Breast epithelium (tissue), 4 donors: Measurements from ENCODE around the gene IKZF3. TPM values are rescaled to one million over a fixed set of nuclear protein-coding genes. Genes with fewer than 3 reads are reported as not detected.

ENCODE experiments used
- DNase-seq, 2 donors: peaks; one replicate each; pipeline ENCODE4 v3.0.0-alpha.2; 2019; ENCODE audit warnings: low spot score in 2 of 2
- H3K27ac ChIP-seq, 2 donors: fragments of 200-600 bp; sonication (generic) in 1 of 2; one replicate each; pipeline ENCODE4 v1.5.1; 2016 to 2019; ENCODE audit warnings: mild to moderate bottlenecking in 1 of 2
- H3K27me3 ChIP-seq, 2 donors: fragments of 200-600 bp; sonication (generic) in 1 of 2; one replicate each; pipeline versions ENCODE4 v1.5.1 to v1.6.0; 2017 to 2019; ENCODE audit warnings: control low read depth in 1 of 2, mild to moderate bottlenecking in 1 of 2
- H3K36me3 ChIP-seq: fragments of 200-600 bp; one replicate; pipeline ENCODE4 v1.5.1; 2019
- H3K4me1 ChIP-seq, 2 donors: fragments of 200-600 bp; sonication (generic); one replicate each; pipeline ENCODE4 v1.5.1; 2016 to 2019; ENCODE audit warnings: control low read depth in 1 of 2
- H3K4me3 ChIP-seq, 3 donors: fragments of 200-600 bp; sonication (generic); 1 replicate in 2 of 3; 2 replicates in 1 of 3; pipeline ENCODE4 v1.5.1; 2016 to 2019; ENCODE audit warnings: mild to moderate bottlenecking in 3 of 3, moderate library complexity in 2 of 3
- H3K9me3 ChIP-seq, 2 donors: fragments of 200-600 bp; sonication (generic) in 1 of 2; one replicate each; pipeline ENCODE4 v1.5.1; 2016 to 2019; ENCODE audit warnings: control low read depth in 1 of 2
- POLR2A ChIP-seq: fragments of 450-650 bp; IDR thresholded peaks from one replicate; pipeline ENCODE4 v1.6.1; 2016; ENCODE audit warnings: antibody characterized with exemption, mild to moderate bottlenecking, moderate library complexity
- POLR2AphosphoS5 ChIP-seq, 3 donors: sonication (generic); formaldehyde crosslinking; IDR thresholded peaks; one replicate each; pipeline ENCODE4 v1.6.1; 2017; ENCODE audit warnings: antibody characterized with exemption in 3 of 3
- intact Hi-C: fragments of 100-400 bp; cut with DNase I; formaldehyde crosslinking; loops from one replicate; pipeline ENCODE4 v1.15.1; 2023; ENCODE audit warnings: low total_unique reads
- total RNA-seq, 3 donors: library from RNA; depleted of rRNA; stranded (reverse); fragments of >200 nt; gene quantifications; one replicate each; pipeline ENCODE4 v1.1.0, GENCODE V29; 2016
- TF ChIP-seq, protein P1 (sequence below), 3 donors: fragments of 450-650 bp; IDR thresholded peaks; one replicate each; pipeline ENCODE4 v1.5.1; 2016 to 2017; ENCODE audit warnings: antibody characterized with exemption in 3 of 3, mild to moderate bottlenecking in 3 of 3, moderate library complexity in 3 of 3

Gene IKZF3
- total RNA-seq, 3 donors from 2014 or later = 1.8 to 4.8 (median 2.3) TPM

DNA sequence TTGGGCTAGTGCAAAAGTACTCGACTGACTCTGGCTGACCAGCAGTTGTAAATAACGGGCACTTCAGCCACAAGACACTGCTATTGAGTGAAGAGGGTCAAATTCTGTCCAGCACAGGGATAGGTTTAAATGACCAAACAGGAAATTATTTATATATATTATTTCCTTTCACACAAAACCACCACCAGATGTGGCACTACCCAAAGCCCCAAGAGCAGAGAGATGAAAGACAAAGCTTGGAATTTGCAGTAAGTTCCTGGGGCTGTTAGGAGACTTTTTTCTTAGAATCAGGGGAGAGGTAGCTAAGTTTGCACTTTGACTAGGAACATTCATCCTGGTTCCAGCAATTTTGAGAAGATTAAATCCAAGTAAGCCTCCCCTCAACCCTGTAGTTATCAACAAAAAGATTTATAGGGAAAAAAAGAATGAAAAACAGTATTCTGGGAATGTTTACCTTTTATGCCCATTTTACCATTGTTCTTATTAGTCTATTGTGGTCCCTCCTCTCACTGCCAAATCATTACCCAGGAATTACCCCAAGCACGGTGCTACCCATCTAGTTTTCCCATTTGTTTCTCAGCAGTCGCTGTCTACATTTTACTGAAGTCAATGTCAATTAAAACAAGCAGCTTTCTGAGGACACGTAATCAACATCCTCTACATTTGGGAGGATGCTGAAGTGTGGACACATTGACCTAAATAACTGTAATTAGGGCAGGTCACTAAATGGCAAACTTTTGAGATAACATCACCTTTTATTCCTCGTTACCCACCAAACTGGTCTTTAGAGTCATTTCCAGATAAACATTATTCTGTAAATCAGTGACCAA, 82.9 kb downstream of the IKZF3 start:
- H3K27me3 ChIP-seq = no peaks in the 10 kb centered on the region
- no peaks in the 10 kb centered on the region for H3K9me3 ChIP-seq
- intact Hi-C loops = no loop called here
- DNase-seq = no peak
- no peak for TF ChIP-seq POLR2AphosphoS5 (IDR thresholded peaks at IDR 0.05)
- no peak for TF ChIP-seq POLR2A
- TF ChIP-seq, protein P1, sequence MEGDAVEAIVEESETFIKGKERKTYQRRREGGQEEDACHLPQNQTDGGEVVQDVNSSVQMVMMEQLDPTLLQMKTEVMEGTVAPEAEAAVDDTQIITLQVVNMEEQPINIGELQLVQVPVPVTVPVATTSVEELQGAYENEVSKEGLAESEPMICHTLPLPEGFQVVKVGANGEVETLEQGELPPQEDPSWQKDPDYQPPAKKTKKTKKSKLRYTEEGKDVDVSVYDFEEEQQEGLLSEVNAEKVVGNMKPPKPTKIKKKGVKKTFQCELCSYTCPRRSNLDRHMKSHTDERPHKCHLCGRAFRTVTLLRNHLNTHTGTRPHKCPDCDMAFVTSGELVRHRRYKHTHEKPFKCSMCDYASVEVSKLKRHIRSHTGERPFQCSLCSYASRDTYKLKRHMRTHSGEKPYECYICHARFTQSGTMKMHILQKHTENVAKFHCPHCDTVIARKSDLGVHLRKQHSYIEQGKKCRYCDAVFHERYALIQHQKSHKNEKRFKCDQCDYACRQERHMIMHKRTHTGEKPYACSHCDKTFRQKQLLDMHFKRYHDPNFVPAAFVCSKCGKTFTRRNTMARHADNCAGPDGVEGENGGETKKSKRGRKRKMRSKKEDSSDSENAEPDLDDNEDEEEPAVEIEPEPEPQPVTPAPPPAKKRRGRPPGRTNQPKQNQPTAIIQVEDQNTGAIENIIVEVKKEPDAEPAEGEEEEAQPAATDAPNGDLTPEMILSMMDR (IDR thresholded peaks at IDR 0.05) = no peak
- H3K36me3 ChIP-seq = no peaks in the 10 kb centered on the region
- H3K4me3 ChIP-seq = no peak overlapping the region
- H3K4me1 ChIP-seq = no peaks in the 10 kb centered on the region
- no peak overlapping the region for H3K27ac ChIP-seq

DNA sequence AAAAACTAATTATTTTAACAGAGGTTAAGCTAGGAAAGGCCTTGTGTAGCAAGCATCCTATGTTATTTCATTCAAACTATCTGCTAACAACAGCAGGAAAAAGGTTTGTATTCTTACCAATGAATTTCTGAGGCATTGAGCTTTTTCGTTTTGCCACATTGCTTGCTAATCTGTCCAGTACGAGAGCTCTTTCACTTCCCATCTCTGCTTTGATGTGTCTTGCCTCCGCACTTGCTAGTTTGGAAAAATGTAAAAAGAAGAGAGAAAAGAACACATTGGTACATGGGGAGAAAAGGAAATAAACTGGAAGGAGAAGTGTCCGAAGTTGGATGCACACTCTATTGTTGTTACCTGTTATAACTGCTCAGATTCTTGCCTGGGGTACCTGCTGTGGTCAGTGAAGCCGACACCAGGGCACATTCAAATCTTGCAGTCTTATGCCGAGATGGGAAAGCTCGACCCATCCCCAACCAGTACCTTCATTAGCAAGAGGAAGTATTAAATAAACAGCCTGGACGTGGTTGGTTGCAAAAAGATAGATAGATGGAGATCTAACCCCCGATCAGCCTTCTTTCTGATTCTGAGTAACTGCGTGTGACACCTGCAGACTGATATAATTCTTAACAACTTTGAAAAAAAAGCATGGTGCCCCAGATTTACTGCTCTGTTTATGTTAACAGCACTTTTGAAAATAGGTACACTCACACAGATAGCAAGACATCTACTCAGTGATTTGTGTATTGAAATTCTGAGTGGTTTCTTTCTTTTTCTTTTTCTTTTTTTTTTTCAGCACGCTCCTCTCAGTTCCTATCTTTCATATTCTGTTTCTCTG, 86.4 kb downstream of the IKZF3 start:
- Histone ChIP-seq H3K36me3 (no peaks in the 10 kb centered on the region), H3K4me3 (peak overlapping the region in 1 of 3 donors; percentile 14), H3K9me3 (no peaks in the 10 kb centered on the region), H3K27me3 (no peaks in the 10 kb centered on the region), H3K4me1 (no peaks in the 10 kb centered on the region), H3K27ac (no peak overlapping the region)
- no peak for DNase-seq
- intact Hi-C loops = no loop called here
- TF ChIP-seq POLR2AphosphoS5 (IDR thresholded peaks at IDR 0.05) (no peak), POLR2A (no peak)
- TF ChIP-seq, protein P1 (IDR thresholded peaks at IDR 0.05) = no peak

DNA sequence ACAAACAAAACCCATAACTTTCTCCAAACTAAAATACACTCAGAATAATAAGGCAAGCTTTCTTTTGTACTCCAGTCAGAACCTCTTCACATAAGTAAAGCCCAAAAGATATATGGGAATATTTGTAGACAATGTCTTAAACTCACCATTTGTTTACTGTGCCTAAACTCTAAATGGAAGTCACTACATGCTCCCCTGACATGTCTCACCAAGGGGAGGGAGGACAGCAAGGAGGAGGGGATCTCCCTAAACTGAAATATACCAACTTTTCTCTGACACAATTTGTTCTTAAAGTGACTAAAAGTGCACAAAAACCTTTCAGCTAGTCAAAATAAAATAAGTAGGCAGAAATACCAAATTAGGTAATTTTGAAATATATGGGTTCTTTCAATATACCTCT, 87.9 kb downstream of the IKZF3 start:
- intact Hi-C loops = no loop called here
- no peak for DNase-seq
- Histone ChIP-seq H3K27ac (no peak overlapping the region), H3K4me3 (peak overlapping the region in 1 of 3 donors; percentile 6), H3K4me1 (no peaks in the 10 kb centered on the region), H3K9me3 (no peaks in the 10 kb centered on the region), H3K36me3 (no peaks in the 10 kb centered on the region), H3K27me3 (no peaks in the 10 kb centered on the region)
- no peak for TF ChIP-seq POLR2AphosphoS5 (IDR thresholded peaks at IDR 0.05)
- TF ChIP-seq, protein P1 (IDR thresholded peaks at IDR 0.05) = no peak
- TF ChIP-seq POLR2A = no peak

DNA sequence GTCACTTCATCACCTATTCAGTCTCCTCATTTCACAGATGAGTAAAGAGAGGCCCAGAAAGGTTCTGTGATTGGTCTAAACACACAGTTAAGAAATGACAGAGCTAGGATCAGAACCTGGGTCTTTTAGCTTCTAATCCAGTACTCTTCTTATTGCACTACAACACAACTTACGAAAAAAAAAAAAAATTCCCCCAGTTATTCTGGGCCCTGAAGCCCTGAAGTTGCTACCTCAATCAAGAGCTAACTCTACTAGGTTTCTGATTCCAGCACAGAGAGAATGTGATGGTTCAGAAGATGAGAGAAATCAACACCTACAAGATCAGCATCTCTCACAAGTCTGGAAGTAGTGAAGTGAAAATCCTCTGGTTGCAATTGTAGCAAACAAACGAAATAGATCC, 89.1 kb downstream of the IKZF3 start:
- intact Hi-C loops = no loop called here
- Histone ChIP-seq H3K27me3 (no peaks in the 10 kb centered on the region), H3K27ac (no peak overlapping the region), H3K4me3 (no peak overlapping the region), H3K9me3 (no peaks in the 10 kb centered on the region), H3K4me1 (no peaks in the 10 kb centered on the region), H3K36me3 (no peaks in the 10 kb centered on the region)
- TF ChIP-seq POLR2A (no peak), POLR2AphosphoS5 (IDR thresholded peaks at IDR 0.05) (no peak)
- TF ChIP-seq, protein P1 (IDR thresholded peaks at IDR 0.05) = no peak
- no peak for DNase-seq

DNA sequence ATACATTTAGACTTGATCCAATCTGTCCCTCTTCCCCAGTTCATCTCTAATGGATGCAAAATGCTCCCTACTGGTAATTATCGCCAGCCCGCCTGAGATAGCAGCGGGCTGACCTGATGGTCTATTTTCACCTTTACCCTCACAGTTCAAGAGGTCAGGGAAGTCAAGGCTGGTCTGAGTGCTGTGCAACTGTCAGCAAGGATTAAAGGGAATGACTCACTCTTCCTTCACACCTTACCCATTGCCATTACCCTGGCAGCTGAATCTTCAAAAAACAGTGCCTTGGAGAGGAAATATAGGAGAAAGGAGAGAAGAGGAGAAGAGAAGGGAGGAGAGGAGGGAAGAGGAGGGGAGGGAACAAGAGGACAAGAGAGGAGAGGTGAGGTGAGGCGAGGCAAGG, 90.1 kb downstream of the IKZF3 start:
- Histone ChIP-seq H3K4me1 (no peaks in the 10 kb centered on the region), H3K27me3 (no peaks in the 10 kb centered on the region), H3K9me3 (no peaks in the 10 kb centered on the region), H3K4me3 (no peak overlapping the region), H3K36me3 (no peaks in the 10 kb centered on the region), H3K27ac (no peak overlapping the region)
- TF ChIP-seq POLR2A (no peak), POLR2AphosphoS5 (IDR thresholded peaks at IDR 0.05) (no peak)
- TF ChIP-seq, protein P1 (IDR thresholded peaks at IDR 0.05) = no peak
- intact Hi-C loops = no loop called here
- no peak for DNase-seq
